GM18499 (cell line): ENCODE data around the gene RASSF5.

Experiments
- ATAC-seq: cut with Tn5 transposase; IDR thresholded peaks from one replicate; pipeline ENCODE4 v1.9.1; 2021; ENCODE audit warnings: moderate number of reproducible peaks; ENCODE audit not compliant: insufficient read depth, unreplicated experiment

Gene RASSF5, protein sequence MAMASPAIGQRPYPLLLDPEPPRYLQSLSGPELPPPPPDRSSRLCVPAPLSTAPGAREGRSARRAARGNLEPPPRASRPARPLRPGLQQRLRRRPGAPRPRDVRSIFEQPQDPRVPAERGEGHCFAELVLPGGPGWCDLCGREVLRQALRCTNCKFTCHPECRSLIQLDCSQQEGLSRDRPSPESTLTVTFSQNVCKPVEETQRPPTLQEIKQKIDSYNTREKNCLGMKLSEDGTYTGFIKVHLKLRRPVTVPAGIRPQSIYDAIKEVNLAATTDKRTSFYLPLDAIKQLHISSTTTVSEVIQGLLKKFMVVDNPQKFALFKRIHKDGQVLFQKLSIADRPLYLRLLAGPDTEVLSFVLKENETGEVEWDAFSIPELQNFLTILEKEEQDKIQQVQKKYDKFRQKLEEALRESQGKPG

DNA sequence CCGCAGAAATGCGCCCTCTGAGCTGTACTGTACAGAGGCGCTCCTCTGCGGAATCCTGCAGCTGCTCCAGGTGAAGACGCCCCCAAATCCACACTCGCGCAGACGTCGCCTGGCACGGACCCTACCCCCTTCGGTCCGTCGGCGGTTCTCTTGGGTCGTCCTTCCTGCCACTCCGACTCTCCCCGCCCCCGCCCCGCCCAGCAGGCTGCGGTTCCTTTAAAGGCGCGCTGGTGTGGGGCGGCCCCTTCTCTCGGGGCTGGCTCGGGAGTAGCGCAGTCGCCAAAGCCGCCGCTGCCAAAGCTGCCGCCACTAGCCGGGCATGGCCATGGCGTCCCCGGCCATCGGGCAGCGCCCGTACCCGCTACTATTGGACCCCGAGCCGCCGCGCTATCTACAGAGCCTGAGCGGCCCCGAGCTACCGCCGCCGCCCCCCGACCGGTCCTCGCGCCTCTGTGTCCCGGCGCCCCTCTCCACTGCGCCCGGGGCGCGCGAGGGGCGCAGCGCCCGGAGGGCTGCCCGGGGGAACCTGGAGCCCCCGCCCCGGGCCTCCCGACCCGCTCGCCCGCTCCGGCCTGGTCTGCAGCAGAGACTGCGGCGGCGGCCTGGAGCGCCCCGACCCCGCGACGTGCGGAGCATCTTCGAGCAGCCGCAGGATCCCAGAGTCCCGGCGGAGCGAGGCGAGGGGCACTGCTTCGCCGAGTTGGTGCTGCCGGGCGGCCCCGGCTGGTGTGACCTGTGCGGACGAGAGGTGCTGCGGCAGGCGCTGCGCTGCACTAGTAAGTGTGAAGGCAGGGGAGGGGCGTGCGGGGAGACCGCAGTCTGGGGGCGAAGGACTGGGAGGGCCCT, at the start of gene RASSF5:
Gene RASSF5 (plus strand): TSS at position 248 of the 846 bp plus-strand sequence. CDS start 72 bp downstream, at position 320.
- ATAC-seq, result no peak

DNA sequence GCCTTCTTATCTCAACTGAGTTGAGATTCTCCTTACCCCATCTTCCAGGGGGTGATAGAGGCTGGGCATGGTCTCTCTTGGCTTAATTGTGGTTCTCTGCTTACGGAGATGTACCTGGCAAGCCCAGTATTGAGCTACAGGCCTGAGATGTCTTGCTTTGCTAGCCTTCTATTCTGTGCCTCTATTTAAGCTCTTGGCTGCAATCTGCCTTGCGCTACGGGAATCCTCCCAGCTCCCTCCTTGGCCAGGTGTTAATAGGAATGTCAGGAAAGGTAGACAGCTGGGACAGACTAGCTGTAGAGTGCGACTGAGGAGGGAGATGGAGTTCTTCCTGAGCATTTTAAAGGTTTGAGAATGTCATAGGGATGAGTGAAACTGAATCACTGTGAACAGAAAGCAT, 47.6 kb upstream of the RASSF5 start:
- ATAC-seq, result no peak

DNA sequence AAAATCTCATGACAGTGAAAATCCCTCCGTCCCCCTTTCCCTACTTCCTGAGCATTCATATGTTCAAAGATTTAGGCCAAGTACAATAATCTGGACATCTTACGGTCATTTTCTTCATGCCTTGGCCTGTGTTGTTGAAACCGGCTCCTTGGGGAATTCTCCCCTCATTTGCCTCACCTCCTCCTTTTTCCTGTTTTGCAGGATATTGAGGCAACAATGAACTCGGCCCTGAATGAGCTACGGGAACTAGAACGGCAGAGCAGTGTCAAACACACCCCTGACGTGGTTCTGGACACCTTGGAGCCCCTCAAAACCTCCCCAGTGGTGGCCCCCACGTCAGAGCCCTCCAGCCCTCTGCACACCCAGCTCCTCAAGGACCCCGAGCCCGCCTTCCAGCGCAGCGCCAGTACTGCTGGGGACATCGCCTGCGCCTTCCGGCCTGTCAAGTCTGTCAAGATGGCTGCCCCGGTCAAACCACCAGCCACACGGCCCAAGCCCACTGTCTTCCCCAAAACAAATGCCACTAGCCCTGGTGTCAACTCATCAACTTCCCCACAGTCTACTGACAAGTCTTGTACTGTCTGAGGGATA, 46.4 kb upstream of the RASSF5 start:
- no peak for ATAC-seq

DNA sequence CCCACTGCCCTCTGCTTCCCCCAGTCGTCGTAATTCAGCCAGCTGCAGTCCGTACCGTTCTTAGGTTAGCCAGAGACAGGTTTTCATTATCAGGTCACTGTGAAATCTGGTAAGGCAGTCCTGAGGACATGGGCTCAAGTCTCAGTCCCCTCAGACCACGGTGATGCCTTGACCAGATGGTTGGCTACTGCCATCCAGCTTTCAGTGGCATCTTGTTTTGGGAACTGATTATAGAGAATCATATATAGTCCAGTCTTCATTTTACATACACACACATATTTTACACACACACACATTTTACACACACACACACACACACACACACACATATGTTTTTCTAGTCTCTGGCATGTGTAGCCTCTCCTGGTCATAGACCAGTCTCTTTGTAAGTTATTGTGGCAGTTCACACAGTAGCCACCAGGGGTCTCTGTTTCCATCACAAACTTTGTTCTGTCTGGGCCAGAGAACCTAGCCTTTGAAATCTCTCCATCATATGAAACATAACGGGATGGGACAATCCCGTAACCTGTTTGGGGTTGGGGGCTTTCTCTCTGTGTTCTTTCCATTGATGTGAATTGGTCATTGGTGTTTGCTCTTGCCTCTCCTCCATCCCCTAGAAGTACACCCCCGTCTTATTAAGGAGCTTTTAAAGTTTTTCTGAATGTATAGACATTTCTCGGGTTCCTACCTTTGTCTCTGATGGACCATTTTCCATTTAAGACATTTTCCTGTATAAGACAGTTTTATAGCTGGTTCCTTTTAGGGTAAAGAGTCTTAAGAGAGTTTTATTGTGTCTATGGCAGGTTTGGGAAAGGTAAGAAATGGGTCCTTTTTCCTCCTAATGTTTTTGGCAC, 45.5 kb upstream of the RASSF5 start:
- ATAC-seq, result no peak

DNA sequence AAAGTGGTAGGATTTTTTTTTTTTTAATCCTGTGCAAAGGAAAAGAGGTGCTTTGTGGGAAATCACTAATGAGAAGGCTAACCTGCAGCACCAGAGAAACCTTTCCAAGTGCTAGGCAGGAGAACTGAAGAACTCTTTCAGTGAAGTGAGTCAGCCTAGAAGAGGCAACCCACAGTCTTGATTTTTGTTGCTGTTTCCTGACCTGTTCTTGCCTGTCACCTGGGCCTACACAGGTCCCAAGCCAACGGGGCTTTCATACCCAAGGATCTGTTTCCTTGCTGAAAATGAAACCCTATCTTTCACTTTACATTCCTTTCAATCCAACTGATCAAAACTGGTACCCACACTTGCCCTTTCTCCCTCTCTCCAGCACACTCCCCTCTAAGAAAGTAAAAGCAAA, 44.2 kb upstream of the RASSF5 start:
- no peak for ATAC-seq

DNA sequence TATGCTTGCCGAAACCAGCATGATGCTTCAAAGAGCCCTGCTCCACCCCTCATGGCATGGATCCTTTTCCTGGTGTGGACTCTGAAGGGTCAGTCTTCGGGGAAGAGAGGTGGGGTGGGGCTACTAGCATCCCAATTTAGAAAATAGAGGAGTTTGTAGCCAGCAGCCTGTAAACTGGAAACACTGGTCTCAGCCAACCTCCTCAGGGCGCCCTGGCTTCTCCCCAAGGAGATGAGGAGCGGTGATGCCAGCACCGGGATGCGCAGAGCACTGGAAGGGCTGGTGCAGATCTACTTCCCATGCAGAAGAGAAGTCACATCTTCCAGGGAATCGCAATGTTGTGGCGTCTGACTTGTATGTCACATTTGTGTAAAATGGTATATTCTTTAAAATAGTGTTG, 43.4 kb upstream of the RASSF5 start:
- no peak for ATAC-seq

DNA sequence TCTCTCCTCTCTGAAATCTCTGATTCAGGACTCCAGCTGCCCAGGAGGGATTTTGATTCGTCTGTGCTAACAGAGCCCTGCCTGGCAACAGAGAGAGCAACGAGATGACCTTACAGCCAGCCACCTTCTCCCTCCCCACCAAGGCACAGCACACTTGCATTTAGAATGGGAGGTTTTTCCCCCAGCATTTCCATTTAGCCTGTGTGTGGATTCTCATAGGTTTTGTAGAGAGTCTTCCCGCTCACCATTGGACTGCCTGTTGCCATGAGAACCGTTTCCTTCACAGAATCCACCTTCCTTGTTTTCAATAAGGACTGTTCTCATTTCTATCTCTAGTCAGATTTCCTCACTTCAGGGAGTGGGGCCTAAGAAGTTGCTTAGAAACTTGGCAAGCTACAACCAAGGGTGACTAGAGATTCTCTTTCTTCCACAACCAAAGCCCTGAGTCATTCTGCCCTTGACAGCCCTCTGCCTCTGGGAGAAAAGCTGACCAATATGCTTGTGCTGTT, 42.8 kb upstream of the RASSF5 start:
- no peak for ATAC-seq

DNA sequence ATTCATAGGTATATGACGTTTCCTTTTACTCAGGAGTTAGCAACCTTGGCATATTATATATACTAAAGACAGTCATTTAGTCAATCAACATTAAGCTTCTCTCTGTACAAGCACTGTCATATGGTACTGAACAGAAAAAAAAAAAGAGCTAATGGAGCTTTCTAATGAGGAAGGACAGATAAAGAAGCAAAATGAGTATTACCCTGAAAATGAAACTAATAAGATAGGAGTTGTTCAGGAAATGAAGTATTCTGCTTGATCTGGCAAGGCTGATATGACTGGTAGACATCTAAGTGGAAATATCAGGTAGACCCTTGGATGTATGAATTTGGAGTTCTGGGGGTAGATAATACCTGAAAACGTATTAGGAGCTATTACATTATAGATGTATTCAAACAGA, 41.4 kb upstream of the RASSF5 start:
- ATAC-seq, result no peak

DNA sequence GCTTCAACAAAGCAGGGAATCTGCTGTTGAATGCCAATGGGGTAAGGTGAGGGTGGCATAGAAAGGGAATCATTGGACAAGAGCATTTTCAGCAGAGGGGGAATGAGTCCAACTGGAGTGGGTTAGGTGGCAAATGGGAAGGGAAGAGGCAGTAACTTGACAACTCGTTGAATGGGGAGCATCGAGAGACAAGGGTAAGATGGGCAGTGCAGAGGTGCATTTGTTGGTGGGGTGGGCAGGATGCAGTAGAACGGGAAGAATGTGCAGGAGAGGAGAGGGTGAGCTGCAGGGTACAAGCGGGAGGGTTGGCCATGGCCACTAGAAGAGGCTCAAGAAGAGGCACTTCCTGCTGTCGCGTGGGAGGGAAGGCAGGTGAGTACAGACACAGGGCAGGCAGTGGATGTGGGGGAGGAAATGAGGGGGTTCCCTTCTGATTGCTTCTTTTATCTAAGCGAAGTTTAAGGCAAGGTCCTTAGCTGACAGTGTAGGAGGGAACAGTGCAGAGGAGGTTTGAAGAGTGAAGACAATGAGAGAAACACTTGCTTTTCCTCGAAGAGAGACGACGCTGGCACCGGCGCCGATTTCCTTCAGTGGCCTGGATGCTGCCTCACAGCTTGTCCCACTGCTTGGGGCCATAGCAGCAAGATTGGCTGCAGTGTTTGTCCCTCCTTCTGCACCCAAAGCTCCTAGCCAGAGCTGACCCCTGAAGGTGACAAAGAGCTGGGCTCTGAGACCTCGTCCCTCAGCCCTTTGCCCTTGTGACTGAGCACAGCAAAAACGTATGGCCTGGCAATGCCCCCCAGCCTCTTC, 40.3 kb upstream of the RASSF5 start:
- ATAC-seq, result no peak

DNA sequence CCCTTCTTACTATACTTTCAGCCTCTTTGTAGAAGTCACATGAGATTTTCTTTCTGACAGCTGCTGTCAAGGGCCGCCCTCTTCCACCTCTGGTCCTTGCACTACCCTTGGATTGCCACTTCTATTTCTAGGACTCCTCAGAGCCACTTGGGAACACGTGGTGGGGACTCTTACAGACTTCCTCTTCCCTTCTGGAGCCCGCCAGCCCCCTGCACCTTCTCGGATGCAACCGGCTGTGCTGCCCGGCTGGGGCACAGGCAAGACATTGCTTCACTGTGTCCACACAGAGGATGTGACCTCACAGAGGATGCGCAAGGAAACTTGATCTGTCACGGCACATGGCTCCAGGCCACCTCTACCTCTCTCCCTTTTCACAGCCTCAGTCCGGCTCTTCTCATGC, 39.4 kb upstream of the RASSF5 start:
- ATAC-seq, result no peak

DNA sequence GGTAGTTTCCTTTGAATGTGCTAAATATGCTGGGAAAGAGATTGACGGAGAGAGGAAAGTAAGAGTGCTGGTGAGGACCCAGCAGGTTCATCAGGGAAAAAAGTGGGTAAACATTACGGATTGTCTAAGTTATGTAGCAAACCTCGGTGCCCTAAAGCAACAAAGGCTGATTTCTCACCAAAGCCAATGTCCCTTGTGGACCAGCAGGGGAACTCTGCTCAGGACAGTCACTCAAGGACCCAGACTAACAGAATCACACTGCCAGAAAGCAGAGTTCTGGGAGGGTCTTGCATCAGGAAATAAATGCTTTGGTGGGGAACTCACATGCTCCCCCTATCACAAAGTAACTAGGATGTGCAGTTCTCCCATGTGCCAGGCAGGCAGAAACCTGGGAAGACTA, 38.8 kb upstream of the RASSF5 start:
- no peak for ATAC-seq

DNA sequence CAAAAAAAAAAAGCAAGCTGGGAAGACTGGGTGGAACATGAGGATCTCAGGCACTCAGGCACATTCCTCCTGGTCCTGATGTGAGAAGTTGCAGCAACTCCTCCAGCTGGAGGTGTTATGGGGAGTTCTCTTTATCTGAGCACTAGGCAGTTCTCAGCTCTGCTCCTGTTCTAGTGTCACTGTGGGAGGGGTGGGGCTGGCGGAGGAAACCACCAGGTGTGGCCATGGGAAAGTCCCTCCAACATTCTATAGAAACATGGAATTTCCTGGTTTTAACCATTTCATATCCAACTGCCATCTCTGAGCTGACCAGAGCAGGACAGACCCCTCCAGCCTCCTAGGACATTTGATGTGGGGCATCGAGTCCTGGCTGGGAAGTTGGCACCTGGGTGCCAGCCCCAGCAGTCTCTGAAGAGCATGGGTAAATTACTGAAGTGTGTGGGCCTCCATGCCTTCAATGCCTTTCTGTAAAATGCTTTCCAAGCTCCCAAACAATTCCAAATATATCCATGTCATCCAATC, 37.9 kb upstream of the RASSF5 start:
- ATAC-seq, result no peak

DNA sequence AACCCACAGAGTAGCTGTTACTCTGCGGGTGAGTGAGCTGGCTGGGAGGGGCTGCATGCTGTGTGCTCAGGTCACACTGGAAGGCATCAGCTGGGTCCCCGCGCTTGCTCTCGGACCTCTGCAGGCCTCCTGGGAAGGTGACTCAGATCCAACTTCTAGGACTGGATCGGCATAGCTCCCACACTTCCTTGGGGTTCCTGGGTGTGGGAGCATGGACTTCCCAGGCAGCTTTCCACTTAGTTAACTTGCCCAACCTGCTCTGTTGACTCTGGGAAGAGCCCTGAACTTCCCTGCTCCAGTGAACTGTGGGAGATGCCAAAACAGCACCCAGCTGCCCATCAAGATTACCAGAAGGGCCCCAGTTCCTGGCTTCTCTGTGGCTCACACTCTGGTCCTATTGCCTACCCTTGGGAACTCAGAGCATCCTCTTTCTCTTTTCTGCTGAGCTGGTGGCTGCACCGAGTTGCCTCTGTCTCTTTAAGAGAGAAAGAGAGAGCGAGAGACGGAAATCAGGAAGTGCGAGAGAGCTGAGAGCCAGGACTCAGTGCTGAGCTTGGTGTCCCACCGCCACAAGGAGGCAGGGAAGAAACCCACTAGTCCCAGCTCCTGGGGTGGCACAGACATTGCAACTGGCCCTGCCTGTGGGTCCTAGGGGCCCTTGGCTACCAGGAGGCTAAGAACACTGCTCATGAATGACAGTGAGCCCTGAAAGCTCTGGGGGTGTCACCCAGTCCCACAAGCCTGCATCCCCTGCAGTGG, 37.2 kb upstream of the RASSF5 start, which contains the start of gene IKBKE:
Gene IKBKE (plus strand): TSS at position 544 of the 759 bp plus-strand sequence. CDS start 2,752 bp downstream, outside the sequence.
- no peak for ATAC-seq

DNA sequence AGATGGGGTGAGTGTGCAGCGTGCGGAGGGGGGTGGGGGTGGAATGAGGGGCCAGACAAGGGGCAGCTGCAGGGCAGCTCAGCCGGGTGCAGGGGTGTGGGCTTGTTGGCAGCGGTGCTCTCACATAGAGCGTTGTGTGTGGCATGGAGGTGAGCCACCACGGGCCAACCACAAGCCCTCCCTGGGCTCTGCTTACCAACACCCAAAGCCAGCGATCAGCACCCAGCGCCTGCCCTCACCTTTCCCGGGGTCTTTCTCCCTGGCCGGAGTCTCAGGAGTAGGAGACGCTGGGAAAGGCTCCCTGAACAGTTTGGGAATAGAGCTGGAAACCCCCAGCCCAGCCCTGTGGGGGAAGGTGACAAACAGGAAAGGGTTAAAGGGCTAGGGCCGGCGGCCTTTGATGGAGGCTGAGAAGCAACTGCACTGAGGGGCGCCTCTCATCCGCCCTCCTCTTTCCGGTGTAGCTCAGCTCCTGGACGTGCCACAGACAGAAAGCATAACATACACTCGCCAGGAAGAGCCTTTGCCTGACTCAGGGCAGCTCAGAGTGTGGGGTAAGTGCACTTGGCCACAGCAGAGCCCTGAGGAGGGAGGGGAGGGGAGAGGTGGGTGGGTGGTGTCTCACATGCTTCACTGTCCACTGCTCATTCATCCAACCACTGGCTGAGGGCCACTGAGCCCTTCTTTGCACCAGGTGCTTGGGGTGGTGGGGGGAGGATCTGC, 36.5 kb upstream of the RASSF5 start:
- no peak for ATAC-seq

DNA sequence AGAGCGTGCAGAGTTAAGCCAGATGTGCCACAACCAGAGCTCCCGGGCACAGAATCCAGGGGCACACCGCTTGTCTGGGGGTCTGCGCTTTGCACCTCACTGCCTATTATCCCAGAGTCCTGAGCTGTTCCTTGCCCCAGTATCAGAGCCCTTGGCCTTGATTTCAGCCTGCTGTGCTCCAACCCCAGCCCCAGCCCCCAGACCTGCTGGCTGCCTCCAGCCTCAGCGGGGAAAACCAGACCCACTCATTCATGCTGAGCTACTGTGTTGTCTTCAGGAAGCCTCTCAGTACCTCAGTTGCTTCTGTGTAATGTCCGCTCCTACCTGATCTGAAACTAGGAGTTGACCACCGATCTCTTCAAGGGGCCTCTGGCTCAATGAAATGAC, 35.9 kb upstream of the RASSF5 start:
- no peak for ATAC-seq

DNA sequence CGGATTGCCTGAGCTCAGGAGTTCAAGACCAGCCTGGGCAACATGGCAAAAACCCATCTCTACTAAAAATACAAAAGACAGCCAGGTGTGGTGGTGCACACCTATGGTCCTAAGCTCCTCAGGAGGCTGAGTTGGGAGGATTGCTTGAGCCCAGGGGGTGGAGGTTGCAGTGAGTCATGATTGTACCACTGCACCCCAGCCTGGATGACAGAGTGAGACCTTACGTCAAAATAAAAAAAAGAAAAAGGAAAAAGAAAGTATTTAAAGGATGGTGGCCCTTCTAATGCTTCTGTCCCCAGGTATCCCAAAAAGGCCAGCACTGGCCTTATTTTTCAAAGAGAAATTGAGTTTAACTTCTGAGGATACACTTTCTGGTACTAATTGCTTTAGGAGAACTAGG, 35.3 kb upstream of the RASSF5 start:
- ATAC-seq, result no peak

DNA sequence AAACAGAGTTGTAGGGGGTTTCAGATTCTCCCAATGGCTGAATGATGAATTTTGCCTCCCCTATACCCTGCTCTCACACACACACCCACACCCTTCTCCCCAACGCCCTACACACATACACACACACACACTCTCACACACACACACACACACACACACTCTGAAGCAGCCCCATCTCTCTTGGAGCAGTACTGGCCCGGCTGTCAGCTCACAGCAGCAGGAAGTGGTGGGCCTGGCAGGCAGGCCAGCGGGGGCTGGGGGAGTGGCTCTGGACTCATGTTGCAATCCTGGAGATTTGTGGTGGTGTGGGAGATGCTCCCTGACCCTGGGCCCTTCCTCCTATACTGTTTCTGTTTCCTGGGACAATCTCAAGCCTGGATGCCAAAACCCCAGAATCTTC, 34.9 kb upstream of the RASSF5 start:
- no peak for ATAC-seq

DNA sequence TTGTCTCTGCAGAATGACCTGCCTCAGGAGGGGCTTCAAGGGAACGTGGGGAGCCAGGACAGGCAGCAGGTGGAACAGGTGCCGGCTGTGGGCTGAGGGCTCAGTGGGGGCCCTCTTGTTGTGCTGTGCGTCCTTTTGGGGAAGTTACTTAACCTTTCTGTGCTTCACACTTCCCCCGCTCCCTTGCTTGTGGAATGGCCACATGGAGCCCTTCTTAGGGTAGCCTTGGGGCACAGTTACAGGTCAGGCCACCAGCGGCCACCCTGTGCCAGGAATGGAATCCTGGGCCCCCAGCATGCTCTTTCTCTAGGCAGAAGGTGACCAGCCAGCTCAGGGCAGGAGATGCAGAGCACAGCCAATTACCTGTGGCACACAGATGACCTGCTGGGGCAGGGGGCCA, 34.4 kb upstream of the RASSF5 start:
- no peak for ATAC-seq
